H1 (cell line): ENCODE data around the gene CPSF2. TPM values are rescaled to one million over a fixed set of nuclear protein-coding genes. Genes with fewer than 3 reads are reported as not detected.

ENCODE experiments used
- CEBPB ChIP-seq: IDR thresholded peaks from 2 replicates; pipeline ENCODE4 v1.6.1; 2012; ENCODE audit warnings: low read depth, low read length
- JUND ChIP-seq: IDR thresholded peaks from 2 replicates; pipeline ENCODE4 v1.6.1; 2011; ENCODE audit warnings: mild to moderate bottlenecking, improper control_type of control experiment, low read length
- NRF1 ChIP-seq: IDR thresholded peaks from 2 replicates; pipeline ENCODE4 v1.6.1; 2011; ENCODE audit warnings: mild to moderate bottlenecking, low read depth, low read length, improper control_type of control experiment
- PHF8 ChIP-seq: fragments of 200-600 bp; sonication (generic); conservative IDR thresholded peaks from 2 replicates; pipeline ENCODE4 v1.7.1; 2012; ENCODE audit warnings: low read depth, mild to moderate bottlenecking, inconsistent platforms, low read length, moderate library complexity
- RAD21 ChIP-seq, 2 experiments: IDR thresholded peaks in 1 of 2; conservative IDR thresholded peaks in 1 of 2; 2 replicates each; pipeline ENCODE4 v1.6.1; 2011; ENCODE audit warnings: low read depth in 2 of 2, low read length in 2 of 2, improper control_type of control experiment in 1 of 2, inconsistent platforms in 1 of 2, mild to moderate bottlenecking in 1 of 2, moderate library complexity in 1 of 2
- RXRA ChIP-seq: IDR thresholded peaks from 2 replicates; pipeline ENCODE4 v1.6.1; 2011; ENCODE audit warnings: low read depth, mild to moderate bottlenecking, low read length, moderate library complexity; ENCODE audit not compliant: insufficient read depth
- SAP30 ChIP-seq: fragments of 300-600 bp; sonication (generic); IDR thresholded peaks from 2 replicates; pipeline ENCODE4 v1.7.1; 2012; ENCODE audit warnings: low read length, moderate library complexity, mild to moderate bottlenecking, inconsistent platforms; ENCODE audit not compliant: insufficient read depth, insufficient replicate concordance
- TAF7 ChIP-seq: optimal IDR thresholded peaks from 2 replicates; pipeline ENCODE3; 2011; ENCODE audit warnings: low read depth, mild to moderate bottlenecking, inconsistent platforms, low read length, moderate library complexity, borderline replicate concordance
- polyA plus RNA-seq, 7 experiments: library from polyadenylated mRNA; depleted of rRNA in 3 of 7; stranded (reverse) in 5 of 7; unstranded in 2 of 7; fragments of >200 nt in 5 of 7; fragments of 200-250 nt in 2 of 7; gene quantifications; 1 replicate in 5 of 7; 2 replicates in 1 of 7; 4 replicates in 1 of 7; pipeline versions ENCODE4 v1.2.1 to v1.2.3, GENCODE V29; 2011 to 2013; ENCODE audit warnings: missing spikeins in 2 of 7, mixed read lengths in 2 of 7
- total RNA-seq: library from RNA; stranded (reverse); fragmentation: NEBNext Ultra II Directional; extraction: Animal tissue kit (Norgen Biotek cat#: 25700); gene quantifications from 2 replicates; pipeline ENCODE4 v1.2.1, GENCODE V29; 2021
- TF ChIP-seq, protein P1 (sequence below): fragments of 300-600 bp; sonication (generic); IDR thresholded peaks from 2 replicates; pipeline ENCODE4 v1.7.1; 2012; ENCODE audit warnings: low read length, moderate library complexity, mild to moderate bottlenecking, inconsistent platforms; ENCODE audit not compliant: insufficient replicate concordance

The CPSF2 gene
- total and polyA plus RNA-seq, 2 of the 8 experiments (the other 6 are each of a cell fraction or from before 2014, with no cell fraction given) = 11.3 to 130 TPM

DNA sequence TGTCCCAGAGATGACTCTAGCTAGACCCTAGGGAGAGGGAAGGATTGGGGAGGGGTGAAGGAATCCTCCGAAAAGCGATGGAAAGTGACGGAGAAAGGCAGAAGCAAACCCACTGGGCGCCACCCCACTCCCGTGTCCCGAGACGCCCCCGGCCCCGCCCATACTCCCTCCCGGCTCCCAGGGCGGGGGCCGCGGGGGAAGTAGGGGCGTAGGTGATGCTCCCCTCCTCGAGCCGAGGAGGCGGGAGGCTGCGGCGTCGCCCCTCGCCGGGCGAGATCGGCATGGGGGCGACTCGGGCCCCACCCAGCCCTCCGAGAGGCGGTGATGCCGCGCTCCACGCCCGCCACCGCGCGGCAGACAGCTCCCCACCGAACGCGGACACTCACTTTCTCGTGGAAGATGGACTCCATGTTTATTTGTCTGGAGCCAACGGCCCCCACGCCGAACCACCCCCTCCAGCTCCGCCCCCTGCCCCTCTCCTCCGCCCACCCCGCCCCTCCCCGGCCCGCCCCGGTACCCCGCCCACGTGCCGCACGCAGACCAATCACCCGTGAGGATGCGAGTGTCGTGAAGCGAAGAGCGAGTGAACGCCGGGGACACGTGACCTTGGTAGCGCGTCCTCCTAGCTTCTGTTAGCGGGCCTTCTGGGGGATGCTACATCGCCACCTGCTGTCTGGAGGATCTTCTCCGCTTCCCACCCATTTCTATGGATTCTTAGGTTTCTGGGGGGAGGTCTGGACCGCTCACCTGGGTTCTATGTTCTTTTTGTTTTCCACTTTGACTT is 15.4 kb upstream of the CPSF2 start, which contains the start of gene ATXN3 (continued):
- TF ChIP-seq, protein P1, sequence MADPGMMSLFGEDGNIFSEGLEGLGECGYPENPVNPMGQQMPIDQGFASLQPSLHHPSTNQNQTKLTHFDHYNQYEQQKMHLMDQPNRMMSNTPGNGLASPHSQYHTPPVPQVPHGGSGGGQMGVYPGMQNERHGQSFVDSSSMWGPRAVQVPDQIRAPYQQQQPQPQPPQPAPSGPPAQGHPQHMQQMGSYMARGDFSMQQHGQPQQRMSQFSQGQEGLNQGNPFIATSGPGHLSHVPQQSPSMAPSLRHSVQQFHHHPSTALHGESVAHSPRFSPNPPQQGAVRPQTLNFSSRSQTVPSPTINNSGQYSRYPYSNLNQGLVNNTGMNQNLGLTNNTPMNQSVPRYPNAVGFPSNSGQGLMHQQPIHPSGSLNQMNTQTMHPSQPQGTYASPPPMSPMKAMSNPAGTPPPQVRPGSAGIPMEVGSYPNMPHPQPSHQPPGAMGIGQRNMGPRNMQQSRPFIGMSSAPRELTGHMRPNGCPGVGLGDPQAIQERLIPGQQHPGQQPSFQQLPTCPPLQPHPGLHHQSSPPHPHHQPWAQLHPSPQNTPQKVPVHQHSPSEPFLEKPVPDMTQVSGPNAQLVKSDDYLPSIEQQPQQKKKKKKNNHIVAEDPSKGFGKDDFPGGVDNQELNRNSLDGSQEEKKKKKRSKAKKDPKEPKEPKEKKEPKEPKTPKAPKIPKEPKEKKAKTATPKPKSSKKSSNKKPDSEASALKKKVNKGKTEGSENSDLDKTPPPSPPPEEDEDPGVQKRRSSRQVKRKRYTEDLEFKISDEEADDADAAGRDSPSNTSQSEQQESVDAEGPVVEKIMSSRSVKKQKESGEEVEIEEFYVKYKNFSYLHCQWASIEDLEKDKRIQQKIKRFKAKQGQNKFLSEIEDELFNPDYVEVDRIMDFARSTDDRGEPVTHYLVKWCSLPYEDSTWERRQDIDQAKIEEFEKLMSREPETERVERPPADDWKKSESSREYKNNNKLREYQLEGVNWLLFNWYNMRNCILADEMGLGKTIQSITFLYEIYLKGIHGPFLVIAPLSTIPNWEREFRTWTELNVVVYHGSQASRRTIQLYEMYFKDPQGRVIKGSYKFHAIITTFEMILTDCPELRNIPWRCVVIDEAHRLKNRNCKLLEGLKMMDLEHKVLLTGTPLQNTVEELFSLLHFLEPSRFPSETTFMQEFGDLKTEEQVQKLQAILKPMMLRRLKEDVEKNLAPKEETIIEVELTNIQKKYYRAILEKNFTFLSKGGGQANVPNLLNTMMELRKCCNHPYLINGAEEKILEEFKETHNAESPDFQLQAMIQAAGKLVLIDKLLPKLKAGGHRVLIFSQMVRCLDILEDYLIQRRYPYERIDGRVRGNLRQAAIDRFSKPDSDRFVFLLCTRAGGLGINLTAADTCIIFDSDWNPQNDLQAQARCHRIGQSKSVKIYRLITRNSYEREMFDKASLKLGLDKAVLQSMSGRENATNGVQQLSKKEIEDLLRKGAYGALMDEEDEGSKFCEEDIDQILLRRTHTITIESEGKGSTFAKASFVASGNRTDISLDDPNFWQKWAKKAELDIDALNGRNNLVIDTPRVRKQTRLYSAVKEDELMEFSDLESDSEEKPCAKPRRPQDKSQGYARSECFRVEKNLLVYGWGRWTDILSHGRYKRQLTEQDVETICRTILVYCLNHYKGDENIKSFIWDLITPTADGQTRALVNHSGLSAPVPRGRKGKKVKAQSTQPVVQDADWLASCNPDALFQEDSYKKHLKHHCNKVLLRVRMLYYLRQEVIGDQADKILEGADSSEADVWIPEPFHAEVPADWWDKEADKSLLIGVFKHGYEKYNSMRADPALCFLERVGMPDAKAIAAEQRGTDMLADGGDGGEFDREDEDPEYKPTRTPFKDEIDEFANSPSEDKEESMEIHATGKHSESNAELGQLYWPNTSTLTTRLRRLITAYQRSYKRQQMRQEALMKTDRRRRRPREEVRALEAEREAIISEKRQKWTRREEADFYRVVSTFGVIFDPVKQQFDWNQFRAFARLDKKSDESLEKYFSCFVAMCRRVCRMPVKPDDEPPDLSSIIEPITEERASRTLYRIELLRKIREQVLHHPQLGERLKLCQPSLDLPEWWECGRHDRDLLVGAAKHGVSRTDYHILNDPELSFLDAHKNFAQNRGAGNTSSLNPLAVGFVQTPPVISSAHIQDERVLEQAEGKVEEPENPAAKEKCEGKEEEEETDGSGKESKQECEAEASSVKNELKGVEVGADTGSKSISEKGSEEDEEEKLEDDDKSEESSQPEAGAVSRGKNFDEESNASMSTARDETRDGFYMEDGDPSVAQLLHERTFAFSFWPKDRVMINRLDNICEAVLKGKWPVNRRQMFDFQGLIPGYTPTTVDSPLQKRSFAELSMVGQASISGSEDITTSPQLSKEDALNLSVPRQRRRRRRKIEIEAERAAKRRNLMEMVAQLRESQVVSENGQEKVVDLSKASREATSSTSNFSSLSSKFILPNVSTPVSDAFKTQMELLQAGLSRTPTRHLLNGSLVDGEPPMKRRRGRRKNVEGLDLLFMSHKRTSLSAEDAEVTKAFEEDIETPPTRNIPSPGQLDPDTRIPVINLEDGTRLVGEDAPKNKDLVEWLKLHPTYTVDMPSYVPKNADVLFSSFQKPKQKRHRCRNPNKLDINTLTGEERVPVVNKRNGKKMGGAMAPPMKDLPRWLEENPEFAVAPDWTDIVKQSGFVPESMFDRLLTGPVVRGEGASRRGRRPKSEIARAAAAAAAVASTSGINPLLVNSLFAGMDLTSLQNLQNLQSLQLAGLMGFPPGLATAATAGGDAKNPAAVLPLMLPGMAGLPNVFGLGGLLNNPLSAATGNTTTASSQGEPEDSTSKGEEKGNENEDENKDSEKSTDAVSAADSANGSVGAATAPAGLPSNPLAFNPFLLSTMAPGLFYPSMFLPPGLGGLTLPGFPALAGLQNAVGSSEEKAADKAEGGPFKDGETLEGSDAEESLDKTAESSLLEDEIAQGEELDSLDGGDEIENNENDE = no peak
- TF ChIP-seq SAP30 = peak; percentile 12
- TF ChIP-seq TAF7 = no peak
- TF ChIP-seq RXRA = no peak
- TF ChIP-seq JUND = no peak
- TF ChIP-seq CEBPB = no peak
- no peak for TF ChIP-seq NRF1
- TF ChIP-seq PHF8 = peak; percentile 94
- peak; percentile 10 to 27; a peak in 2 of 4 replicates for TF ChIP-seq RAD21 (IDR thresholded peaks at IDR 0.05 in 1 of 2, conservative IDR thresholded peaks at IDR 0.05 in 1 of 2; ENCODE audit: low read depth in 2 of 2, low read length in 2 of 2)
